DOHH2 (cell line): Measurements from ENCODE around the gene PLIN5.
"Not testable (repeated sequence)": the region's sequence is repeated elsewhere in the genome, so short reads cannot be mapped to it uniquely, and the experiment has no call there.

Experiments
- H3F3A ChIP-seq: fragments of 200-600 bp; sonication (generic), shearing (Covaris generic); 2 replicates; pipeline ENCODE4 v1.6.0; 2016; ENCODE audit warnings: antibody characterized with exemption, mild to moderate bottlenecking; ENCODE audit not compliant: control insufficient read depth, insufficient read depth
- H3K27ac ChIP-seq: fragments of 200-600 bp; sonication (generic); 2 replicates; pipeline ENCODE4 v1.5.1; 2014; ENCODE audit warnings: low read depth, mild to moderate bottlenecking, low read length, moderate library complexity
- H3K27me3 ChIP-seq: fragments of 200-600 bp; sonication (generic); 2 replicates; pipeline ENCODE4 v1.6.1; 2014; ENCODE audit warnings: mild to moderate bottlenecking, low read length, mixed read lengths; ENCODE audit not compliant: control insufficient read depth
- H3K36me3 ChIP-seq: fragments of 200-600 bp; sonication (generic); 2 replicates; pipeline ENCODE4 v1.6.1; 2014; ENCODE audit warnings: mild to moderate bottlenecking, low read length, moderate library complexity, mixed read lengths; ENCODE audit not compliant: control insufficient read depth
- H3K4me1 ChIP-seq: fragments of 200-600 bp; sonication (generic); 2 replicates; pipeline ENCODE4 v1.6.1; 2014; ENCODE audit warnings: mild to moderate bottlenecking, low read length, mixed read lengths; ENCODE audit not compliant: control insufficient read depth
- H3K4me2 ChIP-seq: fragments of 200-600 bp; sonication (generic); 2 replicates; pipeline ENCODE4 v1.6.0; 2014; ENCODE audit warnings: mild to moderate bottlenecking, low read length, moderate library complexity
- H3K4me3 ChIP-seq: fragments of 200-600 bp; sonication (generic); 2 replicates; pipeline ENCODE4 v1.5.1; 2014; ENCODE audit warnings: mild to moderate bottlenecking, low read length, mixed read lengths
- H3K79me2 ChIP-seq: fragments of 200-600 bp; sonication (generic); 2 replicates; pipeline ENCODE4 v1.6.1; 2014; ENCODE audit warnings: mild to moderate bottlenecking, low read length, mixed read lengths; ENCODE audit not compliant: control insufficient read depth
- H3K9me2 ChIP-seq: fragments of 200-600 bp; sonication (generic); replicated peaks from 2 replicates; pipeline ENCODE4 v1.6.1; 2014; ENCODE audit warnings: mild to moderate bottlenecking, low read length, mixed read lengths; ENCODE audit not compliant: control insufficient read depth
- H3K9me3 ChIP-seq: fragments of 200-600 bp; sonication (generic); 2 replicates; pipeline ENCODE4 v1.6.1; 2014; ENCODE audit warnings: antibody characterized with exemption, low read length, mixed read lengths; ENCODE audit not compliant: control insufficient read depth, insufficient read depth
- H4K20me1 ChIP-seq: fragments of 200-600 bp; sonication (generic); 2 replicates; pipeline ENCODE4 v1.6.0; 2014; ENCODE audit warnings: low read depth, mild to moderate bottlenecking, antibody characterized with exemption, low read length, moderate library complexity; ENCODE audit not compliant: control insufficient read depth, insufficient read depth
- CTCF ChIP-seq: fragments of 200-600 bp; sonication (generic); IDR thresholded peaks from one replicate; pipeline ENCODE4 v1.5.1; 2014; ENCODE audit warnings: antibody characterized with exemption, mild to moderate bottlenecking, low read depth, low read length; ENCODE audit not compliant: poor library complexity, severe bottlenecking
- EZH2phosphoT487 ChIP-seq: fragments of 200-600 bp; sonication (generic); IDR thresholded peaks from 2 replicates; pipeline ENCODE4 v1.6.1; 2017; ENCODE audit warnings: borderline replicate concordance, mild to moderate bottlenecking, antibody characterized with exemption, low read length, moderate library complexity, mixed read lengths

PLIN5 gene

GRCh38 chr19:4543842-4544647 lies 9.0 kb upstream of the PLIN5 start:
- H3K27ac ChIP-seq: no peak overlapping the region
- H3K4me3 ChIP-seq: no peak overlapping the region
- H3K9me2 ChIP-seq: no peaks in the 10 kb centered on the region
- TF ChIP-seq EZH2phosphoT487: no peak
- no peak for TF ChIP-seq CTCF
- no peaks in the 10 kb centered on the region for H3K27me3 ChIP-seq
- H3F3A ChIP-seq: no peaks in the 10 kb centered on the region
- H3K79me2 ChIP-seq: no peaks in the 10 kb centered on the region
- no peak overlapping the region for H3K4me2 ChIP-seq
- H4K20me1 ChIP-seq: no peaks in the 10 kb centered on the region
- H3K4me1 ChIP-seq: peaks cover 11% of the 10 kb centered on the region
- H3K36me3 ChIP-seq: no peaks in the 10 kb centered on the region
- H3K9me3 ChIP-seq: peaks cover 4% of the 10 kb centered on the region; the same call in 1 of the 2 replicates

- Histone ChIP-seq H3K27me3 (no peaks in the 10 kb centered on the region), H3K4me2 (no peak overlapping the region), H3K79me2 (no peaks in the 10 kb centered on the region), H3K9me2 (no peaks in the 10 kb centered on the region), H4K20me1 (no peaks in the 10 kb centered on the region), H3K27ac (no peak overlapping the region), H3K36me3 (no peaks in the 10 kb centered on the region), H3K4me3 (no peak overlapping the region), H3K4me1 (peaks cover 11% of the 10 kb centered on the region), H3F3A (no peaks in the 10 kb centered on the region), H3K9me3 (peaks cover 4% of the 10 kb centered on the region; the same call in 1 of the 2 replicates)
- TF ChIP-seq CTCF (no peak), EZH2phosphoT487 (no peak)
These were observed 8.1 kb upstream of the PLIN5 start for GRCh38 chr19:4542896-4543841.

- H3K4me3 ChIP-seq, H3K9me3 ChIP-seq, H3K4me2 ChIP-seq, H3K27me3 ChIP-seq, H3K27ac ChIP-seq, H3F3A ChIP-seq, H3K36me3 ChIP-seq, H3K79me2 ChIP-seq, H4K20me1 ChIP-seq, H3K9me2 ChIP-seq: not testable (repeated sequence)
- peaks cover 11% of the 10 kb centered on the region for H3K4me1 ChIP-seq
These were observed 6.8 kb upstream of the PLIN5 start for GRCh38 chr19:4541806-4542145.
